Measurements from ENCODE around the gene IRAK3.
"Not testable (repeated sequence)": the region's sequence is repeated elsewhere in the genome, so short reads cannot be mapped to it uniquely, and the experiment has no call there.

Gene IRAK3

DNA sequence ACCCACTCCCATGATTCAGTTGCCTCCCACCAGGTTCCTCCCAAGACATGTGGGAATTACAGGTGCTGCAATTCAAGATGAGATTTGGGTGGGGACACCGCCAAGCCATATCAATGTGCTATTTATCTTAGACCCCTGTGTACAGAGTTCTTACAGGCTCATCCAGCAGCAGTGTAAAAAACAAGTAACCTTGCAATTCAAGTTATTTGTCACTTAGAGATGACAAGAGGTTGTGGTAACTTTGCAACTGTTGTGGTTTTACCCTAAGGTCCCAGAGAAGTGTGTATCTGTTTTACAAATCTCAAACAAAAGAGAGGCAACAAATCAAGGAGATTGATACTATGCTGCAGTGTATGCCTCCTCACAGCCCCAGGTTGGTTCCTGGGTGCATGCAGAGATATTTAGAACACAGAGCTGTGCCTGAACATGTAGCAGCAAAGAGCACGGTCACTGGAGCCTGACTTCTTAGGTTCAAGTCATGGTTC lies 101.7 kb downstream of the IRAK3 start:
- Histone ChIP-seq H3K36me3 (ENCODE audit: control insufficient read depth in 5 of 5, insufficient read depth in 5 of 5, low read length in 5 of 5) (no peaks in the 10 kb centered on the region), H3K27me3 (ENCODE audit: control insufficient read depth in 5 of 5, insufficient read depth in 4 of 5, low read length in 5 of 5) (peaks cover 0 to 3% (median 0%) of the 10 kb centered on the region in 5 donors), H3K9ac (ENCODE audit: low read length in 5 of 5) (no peak overlapping the region), H3K4me1 (ENCODE audit: control insufficient read depth in 5 of 5, insufficient read depth in 5 of 5, low read length in 5 of 5) (no peaks in the 10 kb centered on the region), H3K9me3 (ENCODE audit: control insufficient read depth in 5 of 5, low read length in 5 of 5) (no peaks in the 10 kb centered on the region), H3K4me3 (ENCODE audit: low read depth in 1 of 5, low read length in 5 of 5) (no peak overlapping the region), H3K27ac (ENCODE audit: low read depth, low read length) (no peak overlapping the region)

DNA sequence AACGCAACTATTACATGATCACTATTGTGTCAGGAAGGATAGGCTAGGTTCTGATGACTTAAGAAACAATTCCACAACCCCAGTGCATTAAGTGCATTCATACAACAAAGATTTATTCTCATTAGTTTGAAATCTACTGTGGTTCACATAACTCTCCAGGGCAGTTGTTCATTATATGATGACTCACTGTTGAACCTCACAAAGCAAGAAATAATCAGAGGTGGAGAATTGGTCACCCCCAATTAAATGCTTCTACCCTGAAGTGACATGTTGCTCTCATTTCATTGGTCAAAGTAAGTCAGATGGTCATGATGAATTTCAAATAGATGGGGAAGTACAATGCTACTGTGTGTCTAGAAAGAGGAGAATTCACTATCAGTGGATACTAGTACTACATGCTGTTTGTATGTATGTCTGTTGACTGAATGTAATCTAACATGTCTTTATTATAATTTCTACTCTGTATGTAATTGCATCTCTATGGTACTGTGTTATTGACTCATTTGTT lies 107.2 kb downstream of the IRAK3 start:
- Histone ChIP-seq H3K27me3 (ENCODE audit: control insufficient read depth in 5 of 5, insufficient read depth in 4 of 5, low read length in 5 of 5) (peaks cover 0 to 3% (median 0%) of the 10 kb centered on the region in 5 donors), H3K4me1 (ENCODE audit: control insufficient read depth in 5 of 5, insufficient read depth in 5 of 5, low read length in 5 of 5) (no peaks in the 10 kb centered on the region), H3K27ac (ENCODE audit: low read depth, low read length) (no peak overlapping the region), H3K36me3 (ENCODE audit: control insufficient read depth in 5 of 5, insufficient read depth in 5 of 5, low read length in 5 of 5) (no peaks in the 10 kb centered on the region), H3K9ac (ENCODE audit: low read length in 5 of 5) (no peak overlapping the region), H3K4me3 (ENCODE audit: low read depth in 1 of 5, low read length in 5 of 5) (no peak overlapping the region), H3K9me3 (ENCODE audit: control insufficient read depth in 5 of 5, low read length in 5 of 5) (no peaks in the 10 kb centered on the region)

DNA sequence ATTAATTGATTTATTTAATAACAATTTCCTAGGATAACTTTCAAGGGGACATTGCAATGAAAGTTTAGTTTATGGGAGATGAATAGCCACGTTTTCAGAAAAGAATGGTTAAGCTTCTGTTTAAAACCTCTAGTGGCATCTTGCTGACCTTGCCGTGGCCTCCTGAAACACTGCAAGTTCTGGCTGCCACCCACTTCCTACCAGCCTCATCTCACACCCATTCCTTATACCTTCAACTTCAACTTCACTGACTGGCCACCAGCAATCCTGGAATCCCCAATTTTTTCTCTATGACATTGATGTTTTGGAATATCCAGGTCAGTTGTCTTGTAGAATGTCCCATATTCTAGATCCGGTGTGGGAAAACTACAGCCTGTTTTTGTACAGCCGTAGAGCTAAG lies 108.1 kb downstream of the IRAK3 start:
- Histone ChIP-seq H3K4me3 (ENCODE audit: low read depth in 1 of 5, low read length in 5 of 5) (no peak overlapping the region), H3K9ac (ENCODE audit: low read length in 5 of 5) (no peak overlapping the region), H3K27me3 (ENCODE audit: control insufficient read depth in 5 of 5, insufficient read depth in 4 of 5, low read length in 5 of 5) (peaks cover 0 to 3% (median 0%) of the 10 kb centered on the region in 5 donors), H3K36me3 (ENCODE audit: control insufficient read depth in 5 of 5, insufficient read depth in 5 of 5, low read length in 5 of 5) (no peaks in the 10 kb centered on the region), H3K27ac (ENCODE audit: low read depth, low read length) (no peak overlapping the region), H3K9me3 (ENCODE audit: control insufficient read depth in 5 of 5, low read length in 5 of 5) (no peaks in the 10 kb centered on the region), H3K4me1 (ENCODE audit: control insufficient read depth in 5 of 5, insufficient read depth in 5 of 5, low read length in 5 of 5) (peaks cover 0 to 7% (median 4%) of the 10 kb centered on the region in 5 donors)

DNA sequence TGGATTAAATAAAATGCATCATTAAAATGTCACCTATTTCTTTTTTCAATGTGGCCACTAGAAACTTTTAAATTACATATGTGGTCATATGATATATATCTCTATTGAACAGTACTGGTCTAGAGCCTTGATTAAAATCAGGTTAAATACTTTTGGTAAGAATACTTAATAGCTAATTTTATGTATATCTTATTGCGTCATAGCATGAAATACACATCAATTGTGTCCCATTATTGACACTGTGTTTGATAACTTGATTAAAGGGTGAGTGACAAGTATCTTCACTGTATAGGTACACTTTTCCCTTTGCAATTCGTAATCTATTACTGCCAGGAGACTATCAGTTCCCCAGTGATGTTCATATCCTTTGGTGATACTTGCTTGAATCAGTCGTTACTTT lies 108.9 kb downstream of the IRAK3 start:
- peaks cover 0 to 3% (median 0%) of the 10 kb centered on the region in 5 donors for H3K27me3 ChIP-seq (ENCODE audit: control insufficient read depth in 5 of 5, insufficient read depth in 4 of 5, low read length in 5 of 5)
- H3K4me3 ChIP-seq (ENCODE audit: low read depth in 1 of 5, low read length in 5 of 5), result no peak overlapping the region
- H3K9me3 ChIP-seq (ENCODE audit: control insufficient read depth in 5 of 5, low read length in 5 of 5), result no peaks in the 10 kb centered on the region
- peaks cover 0 to 9% (median 4%) of the 10 kb centered on the region in 5 donors for H3K4me1 ChIP-seq (ENCODE audit: control insufficient read depth in 5 of 5, insufficient read depth in 5 of 5, low read length in 5 of 5)
- H3K36me3 ChIP-seq (ENCODE audit: control insufficient read depth in 5 of 5, insufficient read depth in 5 of 5, low read length in 5 of 5), result no peaks in the 10 kb centered on the region
- no peak overlapping the region for H3K27ac ChIP-seq (ENCODE audit: low read depth, low read length)
- H3K9ac ChIP-seq (ENCODE audit: low read length in 5 of 5), result no peak overlapping the region

DNA sequence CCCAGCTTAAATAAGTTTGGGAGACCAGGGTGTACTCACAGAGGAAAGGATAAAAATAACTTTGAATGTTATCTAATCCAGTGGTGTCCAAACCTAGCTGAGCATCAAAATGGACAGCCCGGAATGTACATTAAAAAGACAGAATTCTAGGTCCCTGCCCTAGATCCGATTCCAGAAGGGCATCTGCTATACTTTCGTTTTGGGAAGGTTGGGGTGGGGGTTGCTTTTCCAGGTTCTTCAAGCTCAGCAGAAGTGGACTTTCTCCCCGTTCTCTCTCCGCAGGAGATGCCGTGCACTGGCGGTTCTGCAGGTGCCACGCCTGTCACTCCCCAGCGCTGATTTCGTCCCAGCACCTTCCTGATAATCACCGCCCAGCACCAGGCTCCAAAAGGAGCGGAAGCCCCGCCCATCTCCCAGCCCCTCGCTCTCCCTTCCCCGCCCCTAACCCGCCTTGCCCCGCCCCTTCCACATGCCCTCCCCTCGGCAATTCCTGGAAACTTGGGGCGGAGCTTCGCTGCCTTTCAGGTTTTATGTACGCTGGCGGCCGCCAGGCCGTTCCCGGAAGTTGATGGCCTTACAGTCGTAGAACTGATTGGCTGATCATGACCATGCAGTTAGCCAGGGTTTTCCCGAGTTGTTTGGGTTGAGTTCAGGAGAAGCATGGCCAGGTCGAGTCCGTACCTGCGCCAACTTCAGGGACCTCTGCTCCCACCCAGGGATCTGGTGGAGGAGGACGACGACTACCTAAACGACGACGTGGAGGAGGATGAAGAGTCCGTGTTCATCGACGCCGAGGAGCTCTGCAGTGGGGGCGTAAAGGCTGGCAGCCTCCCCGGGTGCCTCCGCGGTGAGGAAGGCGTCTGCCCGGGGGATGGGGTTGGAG lies 113.2 kb downstream of the IRAK3 start, which contains the start of gene HELB:
HELB (plus strand) TSS at position 550 of the 883 bp plus-strand sequence; CDS start at position 661, 111 bp downstream.
- H3K9me3 ChIP-seq (ENCODE audit: control insufficient read depth in 5 of 5, low read length in 5 of 5), result no peaks in the 10 kb centered on the region
- H3K4me1 ChIP-seq (ENCODE audit: control insufficient read depth in 5 of 5, insufficient read depth in 5 of 5, low read length in 5 of 5), result peaks cover 0 to 21% (median 9%) of the 10 kb centered on the region in 5 donors
- peak within 1 kb of the TSS; percentile 86 to 98 (median 96) for H3K4me3 ChIP-seq (ENCODE audit: low read depth in 1 of 5, low read length in 5 of 5)
- H3K27ac ChIP-seq (ENCODE audit: low read depth, low read length), result peak within 1 kb of the TSS; percentile 79
- H3K9ac ChIP-seq (ENCODE audit: low read length in 5 of 5), result peak within 1 kb of the TSS; percentile 75 to 95 (median 93)
- H3K36me3 ChIP-seq (ENCODE audit: control insufficient read depth in 5 of 5, insufficient read depth in 5 of 5, low read length in 5 of 5), result peaks cover 0 to 2% (median 0%) of the 10 kb centered on the region in 5 donors
- no peaks in the 10 kb centered on the region for H3K27me3 ChIP-seq (ENCODE audit: control insufficient read depth in 5 of 5, insufficient read depth in 4 of 5, low read length in 5 of 5)

DNA sequence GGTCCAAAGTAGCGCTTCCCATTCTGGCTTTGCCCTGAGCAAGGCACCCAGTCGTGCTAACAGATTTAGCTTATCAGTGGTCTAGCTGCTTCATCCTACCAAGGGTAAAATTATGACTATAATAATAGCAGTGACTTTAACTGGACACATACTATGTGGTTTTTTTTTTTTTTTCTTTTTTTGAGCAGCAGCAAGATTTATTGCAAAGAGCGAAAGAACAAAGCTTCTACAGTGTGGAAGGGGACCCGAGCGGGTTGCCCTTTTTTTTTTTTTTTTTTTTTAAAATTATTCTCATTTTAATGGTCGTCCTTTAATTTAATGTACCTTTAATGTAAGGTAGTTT lies 113.8 kb downstream of the IRAK3 start:
- H3K4me3 ChIP-seq (ENCODE audit: low read depth in 1 of 5, low read length in 5 of 5), result peak overlapping the region; percentile 86 to 98 (median 96)
- peaks cover 0 to 3% (median 0%) of the 10 kb centered on the region in 5 donors for H3K36me3 ChIP-seq (ENCODE audit: control insufficient read depth in 5 of 5, insufficient read depth in 5 of 5, low read length in 5 of 5)
- peak overlapping the region; percentile 79 for H3K27ac ChIP-seq (ENCODE audit: low read depth, low read length)
- H3K9me3 ChIP-seq (ENCODE audit: control insufficient read depth in 5 of 5, low read length in 5 of 5), result no peaks in the 10 kb centered on the region
- peaks cover 0 to 23% (median 9%) of the 10 kb centered on the region in 5 donors for H3K4me1 ChIP-seq (ENCODE audit: control insufficient read depth in 5 of 5, insufficient read depth in 5 of 5, low read length in 5 of 5)
- H3K9ac ChIP-seq (ENCODE audit: low read length in 5 of 5), result peak overlapping the region; percentile 67 to 95 (median 93)
- H3K27me3 ChIP-seq (ENCODE audit: control insufficient read depth in 5 of 5, insufficient read depth in 4 of 5, low read length in 5 of 5), result no peaks in the 10 kb centered on the region

DNA sequence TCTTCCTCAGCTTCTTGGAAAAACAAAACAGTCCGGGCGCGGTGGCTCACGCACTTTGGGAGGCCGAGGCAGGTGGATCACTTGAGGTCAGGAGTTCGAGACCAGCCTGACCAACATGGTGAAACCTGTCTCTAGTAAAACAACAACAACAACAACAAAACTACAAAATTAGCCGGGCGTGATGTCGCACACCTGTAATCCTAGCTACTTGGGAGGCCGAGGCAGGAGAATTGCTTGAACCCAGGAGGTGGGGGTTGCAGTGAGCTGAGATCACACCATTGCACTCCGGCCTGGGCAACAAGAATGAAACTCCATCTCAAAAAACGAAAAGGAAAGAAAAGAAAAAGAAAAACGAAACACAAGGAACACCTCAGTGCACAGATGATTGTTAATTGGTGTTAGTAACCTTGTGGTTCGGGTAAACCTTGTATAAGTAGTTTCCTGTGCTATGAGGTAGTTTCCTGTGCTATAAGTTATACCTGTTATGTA lies 114.3 kb downstream of the IRAK3 start:
- Histone ChIP-seq H3K4me1 (ENCODE audit: control insufficient read depth in 5 of 5, insufficient read depth in 5 of 5, low read length in 5 of 5) (peaks cover 0 to 23% (median 9%) of the 10 kb centered on the region in 5 donors), H3K4me3 (ENCODE audit: low read depth in 1 of 5, low read length in 5 of 5) (peak overlapping the region in 3 of 5 donors; percentile 96 to 98 (median 98))
- H3K36me3 ChIP-seq (ENCODE audit: control insufficient read depth in 5 of 5, insufficient read depth in 5 of 5, low read length in 5 of 5); H3K27ac ChIP-seq (ENCODE audit: low read depth, low read length); H3K9ac ChIP-seq (ENCODE audit: low read length in 5 of 5); H3K27me3 ChIP-seq (ENCODE audit: control insufficient read depth in 5 of 5, insufficient read depth in 4 of 5, low read length in 5 of 5); H3K9me3 ChIP-seq (ENCODE audit: control insufficient read depth in 5 of 5, low read length in 5 of 5): not testable (repeated sequence)

All from subcutaneous abdominal adipose tissue (tissue), 5 donors.